ENCODE data around the gene PALLD.

DNA sequence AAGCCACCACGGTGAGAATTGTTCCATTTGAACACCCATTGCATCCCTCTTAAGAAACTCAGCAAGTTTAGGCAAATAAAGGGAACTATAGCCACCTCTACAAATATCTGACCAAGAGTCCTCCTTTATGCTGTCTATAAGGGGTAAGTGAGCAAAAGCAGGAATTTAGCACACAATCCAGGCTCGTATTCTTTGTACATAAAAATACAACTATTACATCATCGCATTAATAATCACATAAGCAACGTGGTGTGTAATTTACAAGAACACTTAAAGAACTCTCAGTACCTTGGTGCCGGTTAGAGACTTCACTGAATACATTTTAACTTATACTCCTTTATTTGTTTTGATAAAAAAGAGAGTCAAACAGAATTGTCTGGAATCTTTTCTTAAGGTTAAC, 38.8 kb downstream of the PALLD start:
- TF ChIP-seq GATA3 (IDR thresholded peaks at IDR 0.05; ENCODE audit: low read depth, low read length) = no peak
- no peak for TF ChIP-seq GATA2 (IDR thresholded peaks at IDR 0.05; ENCODE audit: low read depth, low read length)
